Measurements from ENCODE around the gene TMPRSS11B.

DNA sequence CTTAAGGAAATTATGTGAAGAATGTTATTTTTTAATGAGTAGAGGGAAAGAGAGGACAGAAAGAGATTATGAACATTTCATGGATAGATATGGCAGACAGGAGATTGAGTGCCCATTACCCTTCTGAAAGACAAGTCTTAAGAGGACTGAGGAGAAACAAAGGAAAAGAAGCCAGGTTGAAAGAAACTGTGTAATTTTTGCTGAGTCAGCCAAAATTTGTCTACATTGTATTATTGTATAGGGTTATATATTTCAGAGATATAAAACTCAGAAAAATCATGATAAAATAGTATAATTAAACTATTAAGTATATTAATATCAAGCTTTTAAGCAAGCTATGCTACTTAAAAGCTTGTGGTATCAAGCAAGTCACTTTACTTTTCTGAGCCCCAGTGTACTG lies 4.9 kb downstream of the TMPRSS11B start:
- TF ChIP-seq POLR2AphosphoS5 (IDR thresholded peaks at IDR 0.05; ENCODE audit: low read depth, low read length): no peak
- no peak for TF ChIP-seq RAD21 (IDR thresholded peaks at IDR 0.05; ENCODE audit: low read depth)
- no peak for TF ChIP-seq JUND (IDR thresholded peaks at IDR 0.05)
- TF ChIP-seq, protein P1, sequence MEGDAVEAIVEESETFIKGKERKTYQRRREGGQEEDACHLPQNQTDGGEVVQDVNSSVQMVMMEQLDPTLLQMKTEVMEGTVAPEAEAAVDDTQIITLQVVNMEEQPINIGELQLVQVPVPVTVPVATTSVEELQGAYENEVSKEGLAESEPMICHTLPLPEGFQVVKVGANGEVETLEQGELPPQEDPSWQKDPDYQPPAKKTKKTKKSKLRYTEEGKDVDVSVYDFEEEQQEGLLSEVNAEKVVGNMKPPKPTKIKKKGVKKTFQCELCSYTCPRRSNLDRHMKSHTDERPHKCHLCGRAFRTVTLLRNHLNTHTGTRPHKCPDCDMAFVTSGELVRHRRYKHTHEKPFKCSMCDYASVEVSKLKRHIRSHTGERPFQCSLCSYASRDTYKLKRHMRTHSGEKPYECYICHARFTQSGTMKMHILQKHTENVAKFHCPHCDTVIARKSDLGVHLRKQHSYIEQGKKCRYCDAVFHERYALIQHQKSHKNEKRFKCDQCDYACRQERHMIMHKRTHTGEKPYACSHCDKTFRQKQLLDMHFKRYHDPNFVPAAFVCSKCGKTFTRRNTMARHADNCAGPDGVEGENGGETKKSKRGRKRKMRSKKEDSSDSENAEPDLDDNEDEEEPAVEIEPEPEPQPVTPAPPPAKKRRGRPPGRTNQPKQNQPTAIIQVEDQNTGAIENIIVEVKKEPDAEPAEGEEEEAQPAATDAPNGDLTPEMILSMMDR (IDR thresholded peaks at IDR 0.05 in 2 of 3, conservative IDR thresholded peaks at IDR 0.05 in 1 of 3; ENCODE audit: borderline replicate concordance in 1 of 3, insufficient read depth in 1 of 3, low read depth in 2 of 3, low read length in 2 of 3): no peak
- TF ChIP-seq REST (IDR thresholded peaks at IDR 0.05; ENCODE audit: low read depth): no peak
- TF ChIP-seq ATF3 (IDR thresholded peaks at IDR 0.05): no peak
- TF ChIP-seq YY1 (IDR thresholded peaks at IDR 0.05; ENCODE audit: extremely low read depth, insufficient replicate concordance, low read depth, low read length): no peak
- TF ChIP-seq POLR2A (IDR thresholded peaks at IDR 0.05; ENCODE audit: borderline replicate concordance, extremely low read depth, insufficient read depth, insufficient read length): no peak
- TF ChIP-seq EZH2 (IDR thresholded peaks at IDR 0.05): no peak
- no peak for TF ChIP-seq TCF7L2 (IDR thresholded peaks at IDR 0.05; ENCODE audit: borderline replicate concordance, extremely low read depth, insufficient read depth, insufficient read length)
- TF ChIP-seq, protein P2, sequence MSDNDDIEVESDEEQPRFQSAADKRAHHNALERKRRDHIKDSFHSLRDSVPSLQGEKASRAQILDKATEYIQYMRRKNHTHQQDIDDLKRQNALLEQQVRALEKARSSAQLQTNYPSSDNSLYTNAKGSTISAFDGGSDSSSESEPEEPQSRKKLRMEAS (IDR thresholded peaks at IDR 0.05): no peak
- TF ChIP-seq SP1 (IDR thresholded peaks at IDR 0.05; ENCODE audit: low read depth): no peak
